D721Med (cell line): ENCODE measurements around the gene MRPS27.
A peak's percentile ranks its signal among the peaks of the same experiment; 100 is the strongest.

Experiments
- DNase-seq: peaks from one replicate; pipeline ENCODE4 v3.0.0; 2011; ENCODE audit warnings: low spot score; ENCODE audit not compliant: insufficient read length
- FAIRE-seq: peaks from 2 replicates; lab custom pipeline; 2011; peaks lifted over from hg19 to GRCh38; lab: Jason Lieb, UNC
- TF ChIP-seq, protein P1 (sequence below): IDR thresholded peaks from 2 replicates; pipeline ENCODE4 v1.5.1; 2012; ENCODE audit warnings: mild to moderate bottlenecking, control low read depth; ENCODE audit not compliant: insufficient read depth; ENCODE audit errors: missing control alignments

Gene MRPS27

GRCh38 chr5:72271702-72272101 lies 48.3 kb downstream of the MRPS27 start:
- DNase-seq, result no peak
- FAIRE-seq, result no peak
- TF ChIP-seq, protein P1, sequence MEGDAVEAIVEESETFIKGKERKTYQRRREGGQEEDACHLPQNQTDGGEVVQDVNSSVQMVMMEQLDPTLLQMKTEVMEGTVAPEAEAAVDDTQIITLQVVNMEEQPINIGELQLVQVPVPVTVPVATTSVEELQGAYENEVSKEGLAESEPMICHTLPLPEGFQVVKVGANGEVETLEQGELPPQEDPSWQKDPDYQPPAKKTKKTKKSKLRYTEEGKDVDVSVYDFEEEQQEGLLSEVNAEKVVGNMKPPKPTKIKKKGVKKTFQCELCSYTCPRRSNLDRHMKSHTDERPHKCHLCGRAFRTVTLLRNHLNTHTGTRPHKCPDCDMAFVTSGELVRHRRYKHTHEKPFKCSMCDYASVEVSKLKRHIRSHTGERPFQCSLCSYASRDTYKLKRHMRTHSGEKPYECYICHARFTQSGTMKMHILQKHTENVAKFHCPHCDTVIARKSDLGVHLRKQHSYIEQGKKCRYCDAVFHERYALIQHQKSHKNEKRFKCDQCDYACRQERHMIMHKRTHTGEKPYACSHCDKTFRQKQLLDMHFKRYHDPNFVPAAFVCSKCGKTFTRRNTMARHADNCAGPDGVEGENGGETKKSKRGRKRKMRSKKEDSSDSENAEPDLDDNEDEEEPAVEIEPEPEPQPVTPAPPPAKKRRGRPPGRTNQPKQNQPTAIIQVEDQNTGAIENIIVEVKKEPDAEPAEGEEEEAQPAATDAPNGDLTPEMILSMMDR, result no peak

DNA sequence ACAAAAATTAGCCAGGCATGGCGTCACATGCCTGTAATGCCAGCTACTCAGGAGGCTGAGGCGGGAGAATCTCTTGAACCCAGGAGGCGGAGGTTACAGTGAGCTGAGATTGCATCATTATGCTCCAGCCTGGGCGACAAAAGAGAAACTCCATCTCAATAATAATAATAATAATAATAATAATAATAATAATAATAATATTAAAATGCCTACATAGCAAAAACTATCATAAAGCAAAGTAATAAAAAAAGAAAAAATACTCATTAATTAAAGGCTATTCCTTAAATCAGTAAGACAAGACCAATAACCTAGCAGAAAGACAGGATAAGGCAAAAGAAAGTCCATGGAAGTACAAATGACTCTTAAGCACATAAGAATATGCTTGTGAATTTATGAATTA lies 50.0 kb downstream of the MRPS27 start:
- no peak for DNase-seq
- TF ChIP-seq, protein P1, result no peak
- FAIRE-seq, result no peak

DNA sequence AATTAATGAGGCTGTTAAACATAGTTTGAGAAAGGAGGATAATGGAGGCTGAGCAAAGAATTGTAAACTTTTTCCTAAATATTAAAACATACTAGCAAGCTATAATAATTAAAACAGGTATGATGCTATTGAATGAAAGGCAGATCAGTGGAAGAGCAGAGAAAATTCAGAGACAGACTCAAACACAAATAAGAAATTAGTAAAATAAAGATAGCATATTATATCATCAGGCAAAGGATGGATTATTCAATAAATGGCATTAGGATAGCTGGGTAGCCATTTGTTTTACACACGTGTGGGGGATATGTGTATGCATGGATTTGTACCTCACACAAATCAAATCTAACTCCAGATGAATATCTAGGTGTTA lies 50.6 kb downstream of the MRPS27 start:
- FAIRE-seq, result peak; percentile 79
- TF ChIP-seq, protein P1, result no peak

DNA sequence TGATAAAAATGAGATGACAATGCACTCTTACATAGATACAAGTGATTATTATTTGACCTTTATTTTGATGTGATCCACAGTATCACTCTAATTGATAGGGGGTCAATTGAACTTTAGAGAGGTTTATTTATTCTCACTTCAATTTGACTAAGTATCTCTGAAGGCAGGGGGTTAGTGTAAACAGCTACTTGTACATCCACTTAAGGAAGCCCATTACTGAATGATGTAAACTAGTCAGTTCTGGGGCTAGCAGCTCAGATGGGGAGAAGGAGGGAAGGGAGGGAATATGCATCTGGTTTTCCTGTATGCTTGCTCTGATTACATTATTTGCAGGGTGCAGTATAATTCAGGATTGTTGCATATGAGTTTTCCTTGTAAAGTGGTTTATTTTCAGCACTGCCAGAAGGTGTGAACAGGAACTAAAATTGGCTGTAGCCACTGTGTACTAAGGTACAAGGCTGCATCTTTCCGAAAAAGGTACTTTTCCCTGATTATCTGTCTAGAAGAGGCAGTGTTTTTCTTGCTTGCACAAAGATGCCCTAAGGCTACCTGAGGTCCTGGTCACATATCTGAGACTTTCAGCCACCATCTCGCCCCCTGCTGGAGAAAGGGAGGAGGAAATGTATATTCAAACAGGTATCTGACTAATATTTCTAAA lies 51.2 kb downstream of the MRPS27 start:
- FAIRE-seq, result no peak

More for the DNA sequence above, 50.6 kb downstream of the MRPS27 start:
- no peak for DNase-seq

GRCh38 chr5:72268260-72268659 lies 51.8 kb downstream of the MRPS27 start:
- DNase-seq (no peak), FAIRE-seq (no peak)
- TF ChIP-seq, protein P1, result no peak

More for the DNA sequence above, 51.2 kb downstream of the MRPS27 start:
- TF ChIP-seq, protein P1, result peak; percentile 52
- DNase-seq, result no peak

GRCh38 chr5:72267685-72268084 lies 52.4 kb downstream of the MRPS27 start:
- DNase-seq, result no peak
- TF ChIP-seq, protein P1, result no peak
- FAIRE-seq, result no peak

- FAIRE-seq, result peak; percentile 82
- DNase-seq, result no peak
- TF ChIP-seq, protein P1, result no peak
Observed at GRCh38 chr5:72266862-72267261, 53.2 kb downstream of the MRPS27 start.
